HG03342 (cell line): Measurements from ENCODE around the gene VAT1L.

Source experiments
- ATAC-seq: cut with Tn5 transposase; IDR thresholded peaks from one replicate; pipeline ENCODE4 v1.9.1; 2021; ENCODE audit warnings: mild to moderate bottlenecking, moderate library complexity; ENCODE audit not compliant: unreplicated experiment

Gene VAT1L, protein sequence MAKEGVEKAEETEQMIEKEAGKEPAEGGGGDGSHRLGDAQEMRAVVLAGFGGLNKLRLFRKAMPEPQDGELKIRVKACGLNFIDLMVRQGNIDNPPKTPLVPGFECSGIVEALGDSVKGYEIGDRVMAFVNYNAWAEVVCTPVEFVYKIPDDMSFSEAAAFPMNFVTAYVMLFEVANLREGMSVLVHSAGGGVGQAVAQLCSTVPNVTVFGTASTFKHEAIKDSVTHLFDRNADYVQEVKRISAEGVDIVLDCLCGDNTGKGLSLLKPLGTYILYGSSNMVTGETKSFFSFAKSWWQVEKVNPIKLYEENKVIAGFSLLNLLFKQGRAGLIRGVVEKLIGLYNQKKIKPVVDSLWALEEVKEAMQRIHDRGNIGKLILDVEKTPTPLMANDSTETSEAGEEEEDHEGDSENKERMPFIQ

DNA sequence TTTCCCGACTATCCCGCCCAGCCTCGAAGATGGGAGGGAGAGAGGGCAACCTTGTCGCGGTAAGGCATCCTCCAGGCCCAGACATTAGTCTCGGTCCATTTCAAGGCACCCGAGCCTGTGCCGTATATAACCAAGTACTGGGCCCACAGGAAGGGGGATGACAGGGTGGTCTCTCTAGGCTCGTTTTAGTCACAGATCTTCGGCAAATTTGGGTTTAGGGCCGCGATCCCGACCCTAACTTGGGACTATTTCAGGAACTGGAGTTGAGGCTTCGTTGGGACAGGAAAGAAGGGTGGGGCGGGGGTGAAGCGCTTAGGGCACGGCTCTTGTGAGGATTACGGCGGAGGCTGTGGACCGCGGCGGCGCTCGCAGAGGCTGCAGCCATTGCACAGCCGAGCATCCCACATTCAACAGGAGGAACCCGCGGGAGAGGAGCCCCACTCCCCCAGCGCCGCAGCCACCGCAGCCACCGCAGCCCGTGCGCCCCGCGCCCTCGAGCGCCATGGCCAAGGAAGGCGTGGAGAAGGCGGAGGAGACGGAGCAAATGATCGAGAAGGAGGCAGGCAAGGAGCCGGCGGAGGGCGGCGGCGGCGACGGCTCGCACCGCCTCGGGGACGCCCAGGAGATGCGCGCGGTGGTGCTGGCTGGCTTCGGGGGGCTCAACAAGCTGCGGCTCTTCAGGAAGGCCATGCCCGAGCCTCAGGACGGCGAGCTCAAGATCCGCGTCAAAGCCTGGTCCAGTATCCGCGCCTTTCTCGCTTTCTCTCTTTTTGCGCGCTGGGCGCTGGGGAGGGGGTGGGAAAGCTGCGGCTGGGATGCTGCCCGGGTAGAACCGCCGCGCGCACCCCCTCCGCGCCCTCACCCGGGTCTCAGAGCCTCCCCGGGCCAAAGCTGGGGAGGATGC, at the start of gene VAT1L:
VAT1L (plus strand) TSS at position 384 of the 904 bp plus-strand sequence; CDS start at position 503, 119 bp downstream.
- no peak for ATAC-seq

DNA sequence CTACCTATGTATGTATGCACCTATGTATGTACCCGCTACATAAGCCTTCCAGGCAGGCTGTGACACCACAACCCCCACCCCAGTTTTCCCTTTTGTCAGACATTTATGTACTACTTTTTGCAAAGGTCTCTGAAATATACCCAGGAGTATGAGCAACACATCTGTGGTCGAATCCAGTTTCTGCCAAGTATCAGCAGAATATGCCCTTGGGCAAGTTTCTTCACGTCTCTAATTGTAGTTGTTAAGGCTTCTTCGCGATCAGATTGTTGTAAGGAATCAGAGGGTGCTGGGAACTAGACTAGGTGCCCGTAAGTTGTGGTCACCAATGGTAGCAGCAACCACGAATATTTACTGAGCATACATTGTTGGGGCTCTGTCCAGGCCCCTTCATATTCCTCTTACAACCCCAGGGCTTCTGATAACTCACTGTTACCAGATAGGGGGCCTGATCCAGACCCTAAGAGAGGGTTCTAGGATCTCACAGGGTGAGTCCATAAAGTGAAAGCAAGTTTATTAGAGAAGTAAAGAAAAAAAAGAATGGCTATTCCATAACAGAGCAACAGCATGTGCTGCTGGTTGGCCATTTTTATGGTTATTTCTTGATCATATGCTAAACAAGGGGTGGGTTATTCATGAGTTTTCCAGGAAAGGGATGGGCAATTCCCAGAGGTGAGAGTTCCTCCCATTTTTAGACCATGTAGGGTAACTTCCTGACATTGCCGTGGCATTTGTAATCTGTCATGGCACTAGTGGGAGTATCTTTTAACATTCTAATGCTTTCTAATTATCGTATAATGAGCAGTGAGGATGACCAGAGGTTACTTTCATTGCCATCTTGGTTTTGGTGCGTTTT, 49.4 kb upstream of the VAT1L start:
- no peak for ATAC-seq

- ATAC-seq: no peak
These were observed 48.8 kb upstream of the VAT1L start for GRCh38 chr16:77739559-77739892.

- no peak for ATAC-seq
These were observed 44.2 kb upstream of the VAT1L start for GRCh38 chr16:77744141-77744540.

DNA sequence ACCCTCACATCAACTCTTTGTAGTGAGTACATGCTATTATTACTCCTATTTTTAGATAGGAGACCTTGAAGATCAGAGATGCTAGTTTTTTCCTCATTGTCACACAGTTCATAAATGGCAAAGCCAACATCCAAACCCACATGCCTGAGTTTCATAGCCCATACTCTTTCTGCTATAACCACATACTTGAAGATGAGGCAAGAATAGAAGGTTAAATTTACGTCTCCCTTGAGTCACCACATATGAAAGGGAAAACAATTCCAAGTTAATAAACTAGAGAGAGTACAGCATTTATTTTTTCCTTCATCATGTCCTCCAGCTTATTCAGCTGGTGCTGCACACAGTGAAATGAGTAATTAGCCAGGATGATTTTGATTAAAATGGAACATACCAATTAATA, 42.4 kb upstream of the VAT1L start:
- ATAC-seq: no peak

DNA sequence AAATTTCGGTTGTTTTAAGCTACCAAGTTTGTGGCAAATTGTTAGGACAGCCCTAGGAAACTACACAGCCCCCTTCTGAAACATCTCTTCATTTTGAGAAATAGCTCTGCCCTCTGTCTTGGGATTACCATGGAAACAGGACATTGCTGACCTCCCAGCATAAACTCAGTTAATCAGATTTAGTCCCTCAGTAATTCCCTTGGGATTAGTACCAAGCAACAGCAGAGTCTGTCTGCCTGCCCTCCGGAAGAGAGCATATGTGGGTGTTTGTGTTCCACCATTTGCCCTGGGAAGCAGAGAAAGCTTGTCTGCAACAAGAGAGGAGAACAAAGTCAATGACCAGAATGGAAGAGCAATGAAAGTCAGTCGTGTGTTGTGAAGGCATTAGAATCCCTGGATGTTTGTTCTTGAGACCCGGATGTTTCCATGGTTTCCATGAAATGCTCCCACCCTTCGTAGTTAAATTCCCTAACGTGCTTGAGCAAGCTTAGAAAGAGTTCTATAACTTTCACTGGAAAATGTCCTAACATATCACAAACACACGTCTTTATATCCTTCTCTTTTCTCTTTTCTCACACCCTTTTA, 39.9 kb upstream of the VAT1L start:
- ATAC-seq: no peak

GRCh38 chr16:77749415-77749814, 38.9 kb upstream of the VAT1L start:
- no peak for ATAC-seq

DNA sequence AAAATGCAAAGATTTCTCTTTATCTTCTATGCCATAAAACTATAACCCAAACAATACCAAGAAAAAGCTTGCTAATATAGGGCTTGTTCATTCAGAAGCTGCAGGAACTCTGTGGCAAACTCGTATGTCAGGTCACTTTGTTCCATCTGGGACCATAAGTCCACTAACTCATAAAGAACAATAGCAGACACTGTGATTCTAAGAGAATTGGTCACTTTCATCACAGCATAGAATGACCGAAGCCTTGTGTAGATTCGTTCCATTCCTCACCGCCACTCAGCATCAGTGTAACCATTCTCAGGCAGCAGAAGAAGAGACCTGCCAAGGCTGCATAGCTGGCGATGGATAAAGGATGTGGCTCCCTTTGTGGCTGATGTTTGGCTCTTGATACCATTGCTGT, 30.3 kb upstream of the VAT1L start:
- no peak for ATAC-seq

DNA sequence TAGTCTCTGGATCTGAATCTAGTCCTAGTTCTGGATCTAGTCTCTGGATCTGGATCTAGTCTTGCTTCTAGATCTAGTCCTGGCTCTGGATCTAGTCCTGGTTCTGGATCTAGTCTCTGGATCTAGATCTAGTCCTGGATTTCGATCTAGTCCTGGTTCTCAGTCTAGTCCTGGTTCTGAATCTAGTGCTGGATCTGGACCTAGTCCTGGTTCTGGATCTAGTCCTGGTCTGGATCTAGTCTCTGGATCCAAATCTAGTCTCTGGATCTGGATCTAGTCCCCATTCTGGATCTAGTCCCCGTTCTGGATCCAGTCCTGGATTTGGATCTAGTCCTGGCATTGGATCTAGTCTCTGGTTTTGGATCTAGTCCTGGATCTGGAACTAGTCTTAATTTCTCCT, 29.9 kb upstream of the VAT1L start:
- no peak for ATAC-seq

- no peak for ATAC-seq
These were observed 29.2 kb upstream of the VAT1L start for GRCh38 chr16:77759201-77759600.

DNA sequence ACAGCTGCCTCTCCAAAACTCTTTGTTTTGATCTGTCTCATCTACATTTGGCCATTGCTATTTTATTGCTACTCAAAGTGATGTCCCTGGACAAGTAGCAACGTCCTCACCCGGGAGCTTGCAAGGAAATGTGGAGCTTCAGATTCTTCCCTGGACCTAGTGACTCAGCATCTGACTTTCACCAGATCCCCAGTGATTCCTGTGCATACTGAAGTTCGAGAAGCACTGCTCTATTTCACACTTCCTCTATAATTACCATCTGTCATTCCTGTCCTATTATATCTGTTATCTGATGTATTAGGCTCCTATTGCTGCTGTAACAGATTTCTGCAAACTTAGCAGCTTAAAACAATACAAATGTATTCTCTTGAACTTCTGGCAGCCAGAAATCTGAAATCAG, 28.5 kb upstream of the VAT1L start:
- no peak for ATAC-seq

DNA sequence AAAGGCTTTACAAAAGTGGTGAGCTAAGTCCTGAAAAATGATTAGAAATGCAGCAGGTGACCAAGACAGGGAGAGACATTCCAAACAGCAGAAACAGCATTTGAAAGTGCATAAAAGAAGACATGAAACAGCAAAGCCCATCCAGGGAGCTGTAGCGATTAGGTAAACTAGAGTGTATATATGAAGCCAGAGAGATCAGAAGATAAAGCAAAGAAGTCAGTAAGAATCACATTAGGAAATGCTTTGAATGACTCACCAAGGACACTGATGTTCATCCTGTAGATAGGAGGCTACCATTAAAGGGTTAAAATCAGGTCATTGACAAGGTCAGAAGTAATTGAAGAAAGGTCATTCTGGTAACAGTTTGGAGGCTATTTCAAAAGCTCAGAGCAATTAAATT, 27.6 kb upstream of the VAT1L start:
- no peak for ATAC-seq

DNA sequence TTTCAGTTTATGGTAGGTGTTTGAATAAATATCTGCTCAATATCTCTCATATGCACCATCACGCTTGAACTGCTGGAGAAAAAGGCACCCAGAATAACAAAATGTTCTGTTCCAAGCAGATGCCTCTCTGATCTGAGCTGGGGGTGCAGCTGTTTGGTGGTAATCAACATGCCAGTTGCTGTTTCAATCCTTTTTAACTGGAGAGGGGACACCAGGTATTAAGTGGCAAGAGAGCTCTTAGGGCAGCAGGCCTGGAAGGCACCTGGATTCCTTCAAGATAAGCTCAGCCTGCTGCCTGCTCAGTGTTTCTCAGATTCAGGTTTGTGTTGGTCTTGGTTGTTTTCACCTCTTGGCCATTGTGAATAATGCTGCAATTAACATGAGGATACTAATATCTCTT, 27.2 kb upstream of the VAT1L start:
- ATAC-seq: no peak

DNA sequence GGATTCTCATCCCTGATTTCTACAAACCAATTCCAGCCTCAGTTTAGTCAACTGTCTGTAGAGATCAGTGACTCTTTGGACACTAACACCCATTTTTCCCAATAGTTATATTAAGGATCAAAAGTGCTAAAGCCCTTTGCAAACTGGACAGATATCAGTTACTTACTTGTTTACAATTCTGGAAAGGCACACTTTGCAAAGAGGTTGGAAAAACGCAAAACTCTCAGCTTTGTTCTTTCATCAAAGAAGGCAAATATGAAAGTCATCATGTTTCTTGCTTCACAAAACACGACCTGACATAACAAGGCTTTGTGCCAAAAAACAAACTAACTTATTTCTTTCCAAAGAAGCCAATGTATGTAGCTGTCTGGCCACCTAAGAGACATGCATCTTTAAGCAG, 26.1 kb upstream of the VAT1L start:
- no peak for ATAC-seq

DNA sequence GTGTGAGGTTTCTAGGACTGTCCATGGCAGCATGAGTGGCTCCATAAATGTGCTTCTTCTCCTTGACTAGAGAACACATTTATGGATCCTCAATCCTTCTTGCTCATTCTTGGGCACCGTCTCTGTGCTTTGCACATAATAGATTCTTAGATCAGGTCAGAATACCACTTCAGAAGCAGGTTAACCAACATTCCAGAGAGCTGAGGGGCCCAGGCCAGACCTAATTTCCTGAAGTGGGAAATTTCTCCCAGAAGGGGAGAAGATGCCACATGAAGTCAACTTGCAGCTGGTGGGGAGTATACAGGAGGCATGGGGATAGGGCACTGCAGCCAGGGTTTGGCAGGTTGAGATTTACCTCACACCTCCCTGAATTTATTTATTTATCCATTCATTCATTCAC, 24.4 kb upstream of the VAT1L start:
- no peak for ATAC-seq

GRCh38 chr16:77767211-77767610, 21.2 kb upstream of the VAT1L start:
- ATAC-seq: no peak

- no peak for ATAC-seq
These were observed 20.5 kb upstream of the VAT1L start for GRCh38 chr16:77767826-77768225.

- ATAC-seq: no peak
These were observed 12.2 kb upstream of the VAT1L start for GRCh38 chr16:77775911-77776909.

DNA sequence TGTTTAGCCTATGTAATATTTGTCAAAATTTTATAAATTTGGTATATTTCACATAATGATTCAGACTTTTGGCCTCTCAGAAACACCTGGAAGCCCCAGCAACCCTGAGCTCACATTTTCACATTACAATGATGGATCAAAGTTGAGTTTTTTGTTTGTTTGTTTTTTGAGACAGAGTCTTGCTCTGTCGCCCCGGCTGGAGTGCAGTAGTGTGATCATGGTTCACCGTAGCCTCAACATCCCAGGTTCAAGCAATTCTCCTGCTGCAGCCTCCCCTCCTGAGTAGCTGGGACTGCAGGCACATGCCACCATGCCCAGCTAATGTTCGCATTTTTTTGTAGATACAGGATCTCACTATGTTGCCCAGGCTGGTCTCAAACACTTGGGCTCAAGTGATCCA, 10.6 kb upstream of the VAT1L start:
- ATAC-seq: no peak
